IMR-90 (cell line): ENCODE data around the gene SRD5A1. TPM values are rescaled to one million over a fixed set of nuclear protein-coding genes. Genes with fewer than 3 reads are reported as not detected.

Experiments
- ATAC-seq: fragments of 200-7000 bp; cut with Tn5 transposase; 2 replicates; pipeline ENCODE4 v1.9.1; 2020; ENCODE audit warnings: low read depth, mild to moderate bottlenecking, moderate library complexity
- BruUV-seq: library from RNA; stranded (reverse); fragments of 400-500 nt; replicated peaks from 2 replicates; lab custom pipeline; 2021; lab: Mats Ljungman, UMichigan
- CTCF ChIA-PET: fragments of 300-600 bp; formaldehyde crosslinking; extraction: SDS; loops from one replicate; lab custom pipeline; 2021; ENCODE audit warnings: antibody characterized with exemption; lab: Yijun Ruan, JAX
- POLR2A ChIA-PET: fragments of 300-600 bp; sonication (Branson Sonifier 250); formaldehyde crosslinking; loops from one replicate; lab custom pipeline; 2022; ENCODE audit warnings: antibody characterized with exemption; ENCODE audit not compliant: unreplicated experiment; lab: Charles Lee
- DNase-seq: peaks from one replicate; pipeline ENCODE4 v3.0.0; 2013
- H2AFZ ChIP-seq: replicated peaks from 2 replicates; pipeline ENCODE3; 2013; ENCODE audit warnings: low read length, mild to moderate bottlenecking; ENCODE audit not compliant: poor library complexity
- H2AK5ac ChIP-seq: 2 replicates; pipeline ENCODE4 v1.6.1; 2013; ENCODE audit warnings: low read depth, low read length, inconsistent platforms
- H2AK9ac ChIP-seq: replicated peaks from 2 replicates; pipeline ENCODE3; 2013; ENCODE audit warnings: mild to moderate bottlenecking, low read depth, low read length, moderate library complexity; ENCODE audit not compliant: poor library complexity
- H2BK120ac ChIP-seq: 2 replicates; pipeline ENCODE4 v1.6.1; 2013; ENCODE audit warnings: low read depth, low read length, inconsistent platforms
- H2BK15ac ChIP-seq: 3 replicates; pipeline ENCODE4 v1.6.1; 2013; ENCODE audit warnings: low read depth, low read length, inconsistent platforms
- H2BK20ac ChIP-seq: 2 replicates; pipeline ENCODE4 v1.6.1; 2013; ENCODE audit warnings: low read depth, mild to moderate bottlenecking, inconsistent platforms, low read length, moderate library complexity
- H2BK5ac ChIP-seq: 2 replicates; pipeline ENCODE4 v1.6.1; 2013; ENCODE audit warnings: mild to moderate bottlenecking, low read depth, low read length, inconsistent platforms; ENCODE audit not compliant: poor library complexity, severe bottlenecking
- H3K14ac ChIP-seq: replicated peaks from 2 replicates; pipeline ENCODE4 v1.6.1; 2013; ENCODE audit warnings: low read depth, low read length, inconsistent platforms
- H3K18ac ChIP-seq: 2 replicates; pipeline ENCODE4 v1.6.1; 2013; ENCODE audit warnings: low read depth, low read length, control low read depth
- H3K23ac ChIP-seq: 2 replicates; pipeline ENCODE4 v1.6.1; 2013; ENCODE audit warnings: low read depth, low read length, inconsistent platforms
- H3K27ac ChIP-seq: 2 replicates; pipeline ENCODE4 v1.5.1; 2013; ENCODE audit warnings: mild to moderate bottlenecking, control low read depth, low read length; ENCODE audit not compliant: insufficient read depth
- H3K27me3 ChIP-seq: 2 replicates; pipeline ENCODE4 v1.6.1; 2013; ENCODE audit warnings: low read length; ENCODE audit not compliant: control insufficient read depth, insufficient read depth
- H3K36me3 ChIP-seq: 2 replicates; pipeline ENCODE4 v1.6.1; 2013; ENCODE audit warnings: low read length, mixed read lengths; ENCODE audit not compliant: control insufficient read depth, insufficient read depth
- H3K4ac ChIP-seq: 2 replicates; pipeline ENCODE4 v1.6.1; 2013; ENCODE audit warnings: low read depth, low read length, inconsistent platforms
- H3K4me1 ChIP-seq: 2 replicates; pipeline ENCODE4 v1.6.1; 2013; ENCODE audit warnings: low read length, mixed read lengths; ENCODE audit not compliant: control insufficient read depth, insufficient read depth
- H3K4me2 ChIP-seq: 2 replicates; pipeline ENCODE4 v1.6.1; 2013; ENCODE audit warnings: low read depth, mild to moderate bottlenecking, control low read depth, low read length, moderate library complexity
- H3K4me3 ChIP-seq: 2 replicates; pipeline ENCODE4 v1.5.1; 2013; ENCODE audit warnings: low read depth, mild to moderate bottlenecking, control low read depth, low read length, moderate library complexity; ENCODE audit not compliant: insufficient read depth
- H3K56ac ChIP-seq: 2 replicates; pipeline ENCODE4 v1.6.1; 2013; ENCODE audit warnings: low read length, inconsistent platforms; ENCODE audit not compliant: insufficient read depth; ENCODE audit errors: extremely low read depth
- H3K79me1 ChIP-seq, 2 experiments: 2 replicates each; pipeline ENCODE4 v1.6.1; 2013; ENCODE audit warnings: low read length in 2 of 2, inconsistent platforms in 1 of 2, low read depth in 1 of 2
- H3K9ac ChIP-seq: 2 replicates; pipeline ENCODE4 v1.6.1; 2013; ENCODE audit warnings: low read depth, low read length, control low read depth
- H3K9me1 ChIP-seq: 2 replicates; pipeline ENCODE4 v1.6.1; 2013; ENCODE audit warnings: low read length, inconsistent platforms; ENCODE audit not compliant: insufficient read depth
- H3K9me3 ChIP-seq: 2 replicates; pipeline ENCODE4 v1.6.1; 2013; ENCODE audit warnings: low read length; ENCODE audit not compliant: control insufficient read depth, insufficient read depth
- H4K20me1 ChIP-seq: 2 replicates; pipeline ENCODE4 v1.6.1; 2013; ENCODE audit warnings: low read length, inconsistent platforms; ENCODE audit not compliant: insufficient read depth
- H4K5ac ChIP-seq: 2 replicates; pipeline ENCODE4 v1.6.1; 2013; ENCODE audit warnings: mild to moderate bottlenecking, low read depth, low read length, control low read depth
- H4K8ac ChIP-seq, 2 experiments: 2 replicates each; pipeline ENCODE4 v1.6.1; 2013; ENCODE audit warnings: low read depth in 2 of 2, low read length in 2 of 2, control low read depth in 1 of 2, inconsistent platforms in 1 of 2
- H4K91ac ChIP-seq: 2 replicates; pipeline ENCODE4 v1.6.1; 2013; ENCODE audit warnings: low read depth, low read length, inconsistent platforms; ENCODE audit not compliant: insufficient read depth
- BHLHE40 ChIP-seq: fragments of 150-350 bp; IDR thresholded peaks from 2 replicates; pipeline ENCODE4 v1.6.1; 2016; ENCODE audit warnings: mild to moderate bottlenecking, low read depth, low read length
- CEBPB ChIP-seq: IDR thresholded peaks from 2 replicates; pipeline ENCODE4 v1.6.1; 2012; ENCODE audit warnings: low read depth, low read length, improper control_type of control experiment
- CHD1 ChIP-seq: IDR thresholded peaks from 2 replicates; pipeline ENCODE4 v1.6.1; 2012; ENCODE audit warnings: low read depth, low read length, improper control_type of control experiment
- FOS ChIP-seq: fragments of 150-350 bp; IDR thresholded peaks from 2 replicates; pipeline ENCODE4 v1.6.1; 2016; ENCODE audit warnings: low read depth, low read length
- MAFK ChIP-seq: IDR thresholded peaks from 2 replicates; pipeline ENCODE4 v1.6.1; 2012; ENCODE audit warnings: low read depth, low read length, improper control_type of control experiment
- MAZ ChIP-seq: IDR thresholded peaks from 2 replicates; pipeline ENCODE4 v1.6.1; 2012; ENCODE audit warnings: low read depth, mild to moderate bottlenecking, low read length, improper control_type of control experiment, moderate library complexity, borderline replicate concordance
- MXI1 ChIP-seq: IDR thresholded peaks from 2 replicates; pipeline ENCODE4 v1.6.1; 2012; ENCODE audit warnings: low read depth, mild to moderate bottlenecking, low read length, moderate library complexity, borderline replicate concordance
- NFE2L2 ChIP-seq: fragments of 150-350 bp; IDR thresholded peaks from 2 replicates; pipeline ENCODE4 v1.6.1; 2016; ENCODE audit warnings: low read depth, mild to moderate bottlenecking, low read length
- POLR2A ChIP-seq: IDR thresholded peaks from 2 replicates; pipeline ENCODE4 v1.6.1; 2012; ENCODE audit warnings: mild to moderate bottlenecking, low read depth, low read length
- RAD21 ChIP-seq: IDR thresholded peaks from 2 replicates; pipeline ENCODE4 v1.6.1; 2012; ENCODE audit warnings: low read length, improper control_type of control experiment
- RCOR1 ChIP-seq: IDR thresholded peaks from 2 replicates; pipeline ENCODE4 v1.6.1; 2012; ENCODE audit warnings: mild to moderate bottlenecking, low read length, improper control_type of control experiment; ENCODE audit not compliant: insufficient replicate concordance
- RFX5 ChIP-seq: IDR thresholded peaks from 2 replicates; pipeline ENCODE4 v1.8.0; 2012; ENCODE audit warnings: low read depth, mild to moderate bottlenecking, low read length, moderate library complexity
- SMC3 ChIP-seq: fragments of 150-350 bp; IDR thresholded peaks from 2 replicates; pipeline ENCODE4 v1.6.1; 2016; ENCODE audit warnings: low read depth, mild to moderate bottlenecking, antibody characterized with exemption, low read length, moderate library complexity
- dilution Hi-C: fragments of 300-500 bp; cut with HindIII; formaldehyde crosslinking; loops from one replicate; pipeline ENCODE4 v1.14.3; 2018; ENCODE audit warnings: low sequenced_read_pairs; ENCODE audit not compliant: unreplicated experiment
- in situ Hi-C: fragments of 300-500 bp; cut with MboI; formaldehyde crosslinking; loops from 3 replicates; pipeline ENCODE4 v1.14.3; 2019; ENCODE audit warnings: low sequenced_read_pairs, inconsistent platforms, mixed read lengths
- intact Hi-C: fragments of 100-400 bp; cut with micrococcal nuclease; formaldehyde crosslinking; loops from 2 replicates; pipeline ENCODE4 v1.10.0; 2022
- polyA plus RNA-seq, 3 experiments: library from polyadenylated mRNA; depleted of rRNA; stranded (reverse); fragments of >200 nt; gene quantifications; 2 replicates each; pipeline ENCODE4 v1.2.3, GENCODE V29; 2012; ENCODE audit warnings: low replicate concordance in 1 of 3
- total RNA-seq: library from RNA; depleted of rRNA; stranded (reverse); fragments of >200 nt; gene quantifications from 2 replicates; pipeline ENCODE4 v1.2.3, GENCODE V29; 2012
- TF ChIP-seq, protein P1 (sequence below): fragments of 150-350 bp; IDR thresholded peaks from 2 replicates; pipeline ENCODE4 v1.6.1; 2016; ENCODE audit warnings: low read depth, mild to moderate bottlenecking, low read length, moderate library complexity, borderline replicate concordance
- TF ChIP-seq, protein P2 (sequence below): fragments of 150-350 bp; IDR thresholded peaks from 2 replicates; pipeline ENCODE4 v1.6.1; 2017; ENCODE audit warnings: mild to moderate bottlenecking, antibody characterized with exemption, low read length, low read depth
- TF ChIP-seq, protein P3 (sequence below): conservative IDR thresholded peaks from 2 replicates; pipeline ENCODE4 v1.5.1; 2012; ENCODE audit warnings: mild to moderate bottlenecking, low read depth, low read length, improper control_type of control experiment

SRD5A1 gene
- total and polyA plus RNA-seq, 2 of the 4 experiments (the other 2 are of a cell fraction), result 6.3 to 18.2 TPM

DNA sequence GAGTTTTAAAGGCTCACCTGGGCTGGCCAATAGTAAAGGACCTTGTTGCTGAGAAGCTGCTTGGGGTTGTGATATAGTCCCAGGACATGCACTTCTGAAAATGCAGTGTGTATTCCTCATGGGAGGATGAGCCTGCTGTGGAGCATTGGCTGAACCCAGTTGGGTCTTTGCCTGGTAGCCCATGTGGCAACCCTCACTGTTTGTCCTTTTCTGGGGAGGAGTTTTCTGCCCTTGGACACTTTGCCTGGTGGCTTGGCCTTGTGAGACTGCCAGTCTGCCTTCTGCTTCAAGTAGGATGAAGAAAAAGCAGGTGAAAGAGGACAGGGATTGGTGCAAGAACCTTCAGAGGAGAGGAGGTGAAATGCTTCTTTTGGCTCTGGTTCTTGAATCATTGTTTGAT is 84.0 kb downstream of the SRD5A1 start:
- TF ChIP-seq MAFK (no peak), RAD21 (no peak), BHLHE40 (no peak), SMC3 (no peak), NFE2L2 (no peak), POLR2A (no peak), FOS (no peak), RCOR1 (no peak), MAZ (no peak), MXI1 (no peak), RFX5 (no peak), CEBPB (no peak), CHD1 (no peak)
- TF ChIP-seq, protein P1, sequence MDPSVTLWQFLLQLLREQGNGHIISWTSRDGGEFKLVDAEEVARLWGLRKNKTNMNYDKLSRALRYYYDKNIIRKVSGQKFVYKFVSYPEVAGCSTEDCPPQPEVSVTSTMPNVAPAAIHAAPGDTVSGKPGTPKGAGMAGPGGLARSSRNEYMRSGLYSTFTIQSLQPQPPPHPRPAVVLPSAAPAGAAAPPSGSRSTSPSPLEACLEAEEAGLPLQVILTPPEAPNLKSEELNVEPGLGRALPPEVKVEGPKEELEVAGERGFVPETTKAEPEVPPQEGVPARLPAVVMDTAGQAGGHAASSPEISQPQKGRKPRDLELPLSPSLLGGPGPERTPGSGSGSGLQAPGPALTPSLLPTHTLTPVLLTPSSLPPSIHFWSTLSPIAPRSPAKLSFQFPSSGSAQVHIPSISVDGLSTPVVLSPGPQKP, result no peak
- TF ChIP-seq, protein P2, sequence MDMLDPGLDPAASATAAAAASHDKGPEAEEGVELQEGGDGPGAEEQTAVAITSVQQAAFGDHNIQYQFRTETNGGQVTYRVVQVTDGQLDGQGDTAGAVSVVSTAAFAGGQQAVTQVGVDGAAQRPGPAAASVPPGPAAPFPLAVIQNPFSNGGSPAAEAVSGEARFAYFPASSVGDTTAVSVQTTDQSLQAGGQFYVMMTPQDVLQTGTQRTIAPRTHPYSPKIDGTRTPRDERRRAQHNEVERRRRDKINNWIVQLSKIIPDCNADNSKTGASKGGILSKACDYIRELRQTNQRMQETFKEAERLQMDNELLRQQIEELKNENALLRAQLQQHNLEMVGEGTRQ, result no peak
- TF ChIP-seq, protein P3, sequence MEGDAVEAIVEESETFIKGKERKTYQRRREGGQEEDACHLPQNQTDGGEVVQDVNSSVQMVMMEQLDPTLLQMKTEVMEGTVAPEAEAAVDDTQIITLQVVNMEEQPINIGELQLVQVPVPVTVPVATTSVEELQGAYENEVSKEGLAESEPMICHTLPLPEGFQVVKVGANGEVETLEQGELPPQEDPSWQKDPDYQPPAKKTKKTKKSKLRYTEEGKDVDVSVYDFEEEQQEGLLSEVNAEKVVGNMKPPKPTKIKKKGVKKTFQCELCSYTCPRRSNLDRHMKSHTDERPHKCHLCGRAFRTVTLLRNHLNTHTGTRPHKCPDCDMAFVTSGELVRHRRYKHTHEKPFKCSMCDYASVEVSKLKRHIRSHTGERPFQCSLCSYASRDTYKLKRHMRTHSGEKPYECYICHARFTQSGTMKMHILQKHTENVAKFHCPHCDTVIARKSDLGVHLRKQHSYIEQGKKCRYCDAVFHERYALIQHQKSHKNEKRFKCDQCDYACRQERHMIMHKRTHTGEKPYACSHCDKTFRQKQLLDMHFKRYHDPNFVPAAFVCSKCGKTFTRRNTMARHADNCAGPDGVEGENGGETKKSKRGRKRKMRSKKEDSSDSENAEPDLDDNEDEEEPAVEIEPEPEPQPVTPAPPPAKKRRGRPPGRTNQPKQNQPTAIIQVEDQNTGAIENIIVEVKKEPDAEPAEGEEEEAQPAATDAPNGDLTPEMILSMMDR, result no peak
- peaks cover 52% of the 10 kb centered on the region for H3K9me1 ChIP-seq
- intact Hi-C loops, result no loop called here
- no peak overlapping the region for H2BK5ac ChIP-seq
- H3K4me2 ChIP-seq, result peak overlapping the region; percentile 3; the same call in 1 of the 2 replicates
- no peak overlapping the region for H4K91ac ChIP-seq
- peaks cover 80% of the 10 kb centered on the region for H4K20me1 ChIP-seq
- H3K4me3 ChIP-seq, result no peak overlapping the region
- POLR2A ChIA-PET, result no interaction called here
- no peak overlapping the region for H2AK9ac ChIP-seq
- H3K23ac ChIP-seq, result peak overlapping the region; percentile 46
- no peak overlapping the region for H2AK5ac ChIP-seq
- H3K56ac ChIP-seq, result no peak overlapping the region
- no peaks in the 10 kb centered on the region for H3K9me3 ChIP-seq
- no peak overlapping the region for H3K4ac ChIP-seq
- H2BK20ac ChIP-seq, result no peak overlapping the region
- peaks cover 0 to 62% of the 10 kb centered on the region in 2 experiments; a peak in 2 of 4 replicates for H3K79me1 ChIP-seq
- H3K14ac ChIP-seq, result no peak overlapping the region
- in situ Hi-C loops, result no loop called here
- no peak overlapping the region for H3K9ac ChIP-seq
- no peak overlapping the region for H2BK120ac ChIP-seq
- CTCF ChIA-PET, result no interaction called here
- H2BK15ac ChIP-seq, result no peak overlapping the region
- DNase-seq, result no peak
- dilution Hi-C loops, result no loop called here
- H4K8ac ChIP-seq, result no peak overlapping the region
- BruUV-seq, result no TSS peak
- H3K27me3 ChIP-seq, result no peaks in the 10 kb centered on the region
- H4K5ac ChIP-seq, result no peak overlapping the region
- H3K27ac ChIP-seq, result no peak overlapping the region
- H3K36me3 ChIP-seq, result no peaks in the 10 kb centered on the region; the same call in 1 of the 2 replicates
- ATAC-seq, result no peak
- no peak overlapping the region for H3K18ac ChIP-seq
- H3K4me1 ChIP-seq, result peaks cover 41% of the 10 kb centered on the region
- no peak overlapping the region for H2AFZ ChIP-seq
